ENCODE data around the gene SLX9. TPM values are rescaled to one million over a fixed set of nuclear protein-coding genes. Genes with fewer than 3 reads are reported as not detected.

SLX9 gene
- 5.2 TPM for total RNA-seq

GRCh38 chr21:44939532-44940115 lies at the start of gene SLX9:
Gene SLX9, plus strand, starts transcription at chr21:44940029. Its CDS starts 29 bp downstream, at chr21:44940058.
- Histone ChIP-seq H3K4me1 (ENCODE audit: insufficient read depth, low read length) (peaks cover 30% of the 10 kb centered on the region), H3K27me3 (ENCODE audit: insufficient read depth, low read length) (no peaks in the 10 kb centered on the region), H3K4me3 (ENCODE audit: low read length) (peak within 1 kb of the TSS; percentile 67), H3K9me3 (ENCODE audit: low read depth, low read length) (no peaks in the 10 kb centered on the region)

GRCh38 chr21:44890338-44890931 lies 49.4 kb upstream of the SLX9 start:
- Histone ChIP-seq H3K4me3 (ENCODE audit: low read length) (no peak overlapping the region), H3K4me1 (ENCODE audit: insufficient read depth, low read length) (peaks cover 10% of the 10 kb centered on the region), H3K9me3 (ENCODE audit: low read depth, low read length) (no peaks in the 10 kb centered on the region), H3K27me3 (ENCODE audit: insufficient read depth, low read length) (no peaks in the 10 kb centered on the region)

- H3K27me3 ChIP-seq (ENCODE audit: insufficient read depth, low read length): no peaks in the 10 kb centered on the region
- no peaks in the 10 kb centered on the region for H3K9me3 ChIP-seq (ENCODE audit: low read depth, low read length)
- H3K4me1 ChIP-seq (ENCODE audit: insufficient read depth, low read length): peaks cover 10% of the 10 kb centered on the region
- H3K4me3 ChIP-seq (ENCODE audit: low read length): no peak overlapping the region
Observed at GRCh38 chr21:44890961-44891541, 48.8 kb upstream of the SLX9 start.

GRCh38 chr21:44891631-44892031 lies 48.2 kb upstream of the SLX9 start:
- no peaks in the 10 kb centered on the region for H3K27me3 ChIP-seq (ENCODE audit: insufficient read depth, low read length)
- H3K4me3 ChIP-seq (ENCODE audit: low read length): no peak overlapping the region
- no peaks in the 10 kb centered on the region for H3K9me3 ChIP-seq (ENCODE audit: low read depth, low read length)
- peaks cover 10% of the 10 kb centered on the region for H3K4me1 ChIP-seq (ENCODE audit: insufficient read depth, low read length)

GRCh38 chr21:44892095-44892494 lies 47.7 kb upstream of the SLX9 start:
- H3K27me3 ChIP-seq (ENCODE audit: insufficient read depth, low read length): no peaks in the 10 kb centered on the region
- no peak overlapping the region for H3K4me3 ChIP-seq (ENCODE audit: low read length)
- no peaks in the 10 kb centered on the region for H3K9me3 ChIP-seq (ENCODE audit: low read depth, low read length)
- H3K4me1 ChIP-seq (ENCODE audit: insufficient read depth, low read length): peaks cover 10% of the 10 kb centered on the region

GRCh38 chr21:44892536-44893277 lies 47.1 kb upstream of the SLX9 start:
- no peak overlapping the region for H3K4me3 ChIP-seq (ENCODE audit: low read length)
- no peaks in the 10 kb centered on the region for H3K27me3 ChIP-seq (ENCODE audit: insufficient read depth, low read length)
- H3K4me1 ChIP-seq (ENCODE audit: insufficient read depth, low read length): peaks cover 17% of the 10 kb centered on the region
- H3K9me3 ChIP-seq (ENCODE audit: low read depth, low read length): no peaks in the 10 kb centered on the region

- no peaks in the 10 kb centered on the region for H3K27me3 ChIP-seq (ENCODE audit: insufficient read depth, low read length)
Observed at GRCh38 chr21:44893278-44893556, 46.6 kb upstream of the SLX9 start.

GRCh38 chr21:44893948-44894656 lies 45.7 kb upstream of the SLX9 start:
- no peaks in the 10 kb centered on the region for H3K27me3 ChIP-seq (ENCODE audit: insufficient read depth, low read length)
- H3K4me1 ChIP-seq (ENCODE audit: insufficient read depth, low read length): peaks cover 23% of the 10 kb centered on the region
- H3K4me3 ChIP-seq (ENCODE audit: low read length): no peak overlapping the region
- no peaks in the 10 kb centered on the region for H3K9me3 ChIP-seq (ENCODE audit: low read depth, low read length)

More at GRCh38 chr21:44893278-44893556, 46.6 kb upstream of the SLX9 start:
- Histone ChIP-seq H3K4me1 (ENCODE audit: insufficient read depth, low read length) (peaks cover 22% of the 10 kb centered on the region), H3K9me3 (ENCODE audit: low read depth, low read length) (no peaks in the 10 kb centered on the region), H3K4me3 (ENCODE audit: low read length) (no peak overlapping the region)

- no peaks in the 10 kb centered on the region for H3K27me3 ChIP-seq (ENCODE audit: insufficient read depth, low read length)
- no peaks in the 10 kb centered on the region for H3K9me3 ChIP-seq (ENCODE audit: low read depth, low read length)
- no peak overlapping the region for H3K4me3 ChIP-seq (ENCODE audit: low read length)
- peaks cover 23% of the 10 kb centered on the region for H3K4me1 ChIP-seq (ENCODE audit: insufficient read depth, low read length)
Observed at GRCh38 chr21:44894687-44895302, 45.0 kb upstream of the SLX9 start.

GRCh38 chr21:44895859-44896258 lies 44.0 kb upstream of the SLX9 start:
- Histone ChIP-seq H3K27me3 (ENCODE audit: insufficient read depth, low read length) (no peaks in the 10 kb centered on the region), H3K4me3 (ENCODE audit: low read length) (no peak overlapping the region), H3K9me3 (ENCODE audit: low read depth, low read length) (no peaks in the 10 kb centered on the region), H3K4me1 (ENCODE audit: insufficient read depth, low read length) (peaks cover 23% of the 10 kb centered on the region)

GRCh38 chr21:44896561-44897286 lies 43.1 kb upstream of the SLX9 start:
- H3K9me3 ChIP-seq (ENCODE audit: low read depth, low read length): no peaks in the 10 kb centered on the region
- peaks cover 23% of the 10 kb centered on the region for H3K4me1 ChIP-seq (ENCODE audit: insufficient read depth, low read length)
- H3K4me3 ChIP-seq (ENCODE audit: low read length): no peak overlapping the region
- no peaks in the 10 kb centered on the region for H3K27me3 ChIP-seq (ENCODE audit: insufficient read depth, low read length)

GRCh38 chr21:44897326-44898010 lies 42.4 kb upstream of the SLX9 start:
- no peak overlapping the region for H3K4me3 ChIP-seq (ENCODE audit: low read length)
- H3K4me1 ChIP-seq (ENCODE audit: insufficient read depth, low read length): peaks cover 20% of the 10 kb centered on the region
- no peaks in the 10 kb centered on the region for H3K9me3 ChIP-seq (ENCODE audit: low read depth, low read length)
- no peaks in the 10 kb centered on the region for H3K27me3 ChIP-seq (ENCODE audit: insufficient read depth, low read length)

GRCh38 chr21:44898011-44898488 lies 41.8 kb upstream of the SLX9 start:
- Histone ChIP-seq H3K4me3 (ENCODE audit: low read length) (no peak overlapping the region), H3K4me1 (ENCODE audit: insufficient read depth, low read length) (peaks cover 16% of the 10 kb centered on the region), H3K27me3 (ENCODE audit: insufficient read depth, low read length) (no peaks in the 10 kb centered on the region), H3K9me3 (ENCODE audit: low read depth, low read length) (no peaks in the 10 kb centered on the region)

Data from mononuclear cell (primary cell).